Measurements from ENCODE around the gene PTPRN2. TPM values are rescaled to one million over a fixed set of nuclear protein-coding genes. Genes with fewer than 3 reads are reported as not detected.

Gene PTPRN2
- total RNA-seq, 2 donors from 2014 or later: 26.1 to 55.5 TPM

GRCh38 chr7:157717211-157718174 lies 870.1 kb downstream of the PTPRN2 start:
- Histone ChIP-seq H3K27ac (no peak overlapping the region), H3K9me3 (no peaks in the 10 kb centered on the region), H3K4me3 (no peak overlapping the region), H3K4me1 (replicated peaks) (no peaks in the 10 kb centered on the region), H3K36me3 (no peaks in the 10 kb centered on the region), H3K27me3 (replicated peaks; ENCODE audit: insufficient read depth) (no peaks in the 10 kb centered on the region)
- WGBS: 71% methylated on average over 31 of the region's 31 CpGs
- TF ChIP-seq POLR2AphosphoS5 (IDR thresholded peaks at IDR 0.05) (no peak), POLR2A (IDR thresholded peaks at IDR 0.05) (no peak), CTCF (IDR thresholded peaks at IDR 0.05) (no peak)
- DNase-seq (ENCODE audit: low spot score): no peak
- intact Hi-C loops (cut with DNase I): no loop called here

GRCh38 chr7:157715938-157716280 lies 871.7 kb downstream of the PTPRN2 start:
- WGBS: 85% methylated on average over 6 of the region's 8 CpGs

GRCh38 chr7:157715071-157715937 lies 872.3 kb downstream of the PTPRN2 start:
- Histone ChIP-seq H3K27me3 (replicated peaks; ENCODE audit: insufficient read depth) (no peaks in the 10 kb centered on the region), H3K27ac (no peak overlapping the region), H3K9me3 (no peaks in the 10 kb centered on the region), H3K36me3 (no peaks in the 10 kb centered on the region), H3K4me3 (no peak overlapping the region), H3K4me1 (replicated peaks) (no peaks in the 10 kb centered on the region)
- WGBS: 86% methylated on average over 25 of the region's 25 CpGs
- no peak for DNase-seq (ENCODE audit: low spot score)
- no peak for TF ChIP-seq CTCF (IDR thresholded peaks at IDR 0.05)
- no peak for TF ChIP-seq POLR2AphosphoS5 (IDR thresholded peaks at IDR 0.05)
- TF ChIP-seq POLR2A (IDR thresholded peaks at IDR 0.05): no peak
- intact Hi-C loops (cut with DNase I): no loop called here

More at GRCh38 chr7:157715938-157716280, 871.7 kb downstream of the PTPRN2 start:
- Histone ChIP-seq H3K36me3 (no peaks in the 10 kb centered on the region), H3K4me3 (no peak overlapping the region), H3K27ac (no peak overlapping the region), H3K27me3 (replicated peaks; ENCODE audit: insufficient read depth) (no peaks in the 10 kb centered on the region), H3K9me3 (no peaks in the 10 kb centered on the region), H3K4me1 (replicated peaks) (no peaks in the 10 kb centered on the region)
- no peak for DNase-seq (ENCODE audit: low spot score)
- TF ChIP-seq CTCF (IDR thresholded peaks at IDR 0.05) (no peak), POLR2A (IDR thresholded peaks at IDR 0.05) (no peak), POLR2AphosphoS5 (IDR thresholded peaks at IDR 0.05) (no peak)
- intact Hi-C loops (cut with DNase I): no loop called here

- Histone ChIP-seq H3K4me3 (no peak overlapping the region), H3K27me3 (replicated peaks; ENCODE audit: insufficient read depth) (no peaks in the 10 kb centered on the region), H3K9me3 (no peaks in the 10 kb centered on the region), H3K36me3 (no peaks in the 10 kb centered on the region), H3K4me1 (replicated peaks) (no peaks in the 10 kb centered on the region), H3K27ac (no peak overlapping the region)
- intact Hi-C loops (cut with DNase I): no loop called here
- WGBS: 90% methylated on average over 29 of the region's 29 CpGs
- no peak for TF ChIP-seq POLR2A (IDR thresholded peaks at IDR 0.05)
- no peak for TF ChIP-seq CTCF (IDR thresholded peaks at IDR 0.05)
- TF ChIP-seq POLR2AphosphoS5 (IDR thresholded peaks at IDR 0.05): no peak
- no peak for DNase-seq (ENCODE audit: low spot score)
Measured at GRCh38 chr7:157714166-157715070, 873.2 kb downstream of the PTPRN2 start.
